Measurements from ENCODE around the gene SFXN3.

The SFXN3 gene

GRCh38 chr10:101046332-101047238, 15.6 kb downstream of the SFXN3 start:
- Histone ChIP-seq H3K9me3 (ENCODE audit: low read length) (no peaks in the 10 kb centered on the region), H3F3A (ENCODE audit: insufficient read depth, low read length) (no peaks in the 10 kb centered on the region), H3K9ac (ENCODE audit: low read length) (no peak overlapping the region), H3K9me2 (ENCODE audit: low read depth, low read length) (no peaks in the 10 kb centered on the region), H4K20me1 (ENCODE audit: insufficient read depth, low read length) (no peaks in the 10 kb centered on the region), H3K4me1 (ENCODE audit: insufficient read depth, low read length, severe bottlenecking) (peaks cover 21% of the 10 kb centered on the region), H3K27ac (ENCODE audit: low read depth, low read length, poor library complexity, severe bottlenecking) (no peak overlapping the region), H3K79me2 (ENCODE audit: insufficient read depth, low read length) (no peaks in the 10 kb centered on the region), H2AFZ (ENCODE audit: low read length) (no peak overlapping the region), H3K4me3 (ENCODE audit: low read depth, low read length, poor library complexity, severe bottlenecking) (no peak overlapping the region), H3K4me2 (ENCODE audit: low read length) (no peak overlapping the region), H3K27me3 (ENCODE audit: insufficient read depth, low read length) (no peaks in the 10 kb centered on the region), H3K36me3 (ENCODE audit: insufficient read depth, low read length) (no peaks in the 10 kb centered on the region)
- no peak for TF ChIP-seq EZH2 (IDR thresholded peaks at IDR 0.05; ENCODE audit: borderline replicate concordance, low read length)
- no peak for TF ChIP-seq CTCF (IDR thresholded peaks at IDR 0.05; ENCODE audit: low read length)

- Histone ChIP-seq H3K36me3 (ENCODE audit: insufficient read depth, low read length) (no peaks in the 10 kb centered on the region), H3K27ac (ENCODE audit: low read depth, low read length, poor library complexity, severe bottlenecking) (no peak overlapping the region), H3K4me2 (ENCODE audit: low read length) (no peak overlapping the region), H3K79me2 (ENCODE audit: insufficient read depth, low read length) (no peaks in the 10 kb centered on the region), H3F3A (ENCODE audit: insufficient read depth, low read length) (no peaks in the 10 kb centered on the region), H2AFZ (ENCODE audit: low read length) (no peak overlapping the region), H4K20me1 (ENCODE audit: insufficient read depth, low read length) (no peaks in the 10 kb centered on the region), H3K4me3 (ENCODE audit: low read depth, low read length, poor library complexity, severe bottlenecking) (no peak overlapping the region), H3K9ac (ENCODE audit: low read length) (no peak overlapping the region), H3K27me3 (ENCODE audit: insufficient read depth, low read length) (no peaks in the 10 kb centered on the region), H3K4me1 (ENCODE audit: insufficient read depth, low read length, severe bottlenecking) (peaks cover 19% of the 10 kb centered on the region), H3K9me2 (ENCODE audit: low read depth, low read length) (no peaks in the 10 kb centered on the region), H3K9me3 (ENCODE audit: low read length) (no peaks in the 10 kb centered on the region)
- TF ChIP-seq CTCF (IDR thresholded peaks at IDR 0.05; ENCODE audit: low read length) (no peak), EZH2 (IDR thresholded peaks at IDR 0.05; ENCODE audit: borderline replicate concordance, low read length) (no peak)
These were observed 16.2 kb downstream of the SFXN3 start for GRCh38 chr10:101047268-101047667.

- Histone ChIP-seq H3K4me1 (ENCODE audit: insufficient read depth, low read length, severe bottlenecking) (peaks cover 10% of the 10 kb centered on the region), H3K79me2 (ENCODE audit: insufficient read depth, low read length) (no peaks in the 10 kb centered on the region), H4K20me1 (ENCODE audit: insufficient read depth, low read length) (no peaks in the 10 kb centered on the region), H2AFZ (ENCODE audit: low read length) (no peak overlapping the region), H3K4me3 (ENCODE audit: low read depth, low read length, poor library complexity, severe bottlenecking) (no peak overlapping the region), H3K9ac (ENCODE audit: low read length) (no peak overlapping the region), H3K9me2 (ENCODE audit: low read depth, low read length) (no peaks in the 10 kb centered on the region), H3K27ac (ENCODE audit: low read depth, low read length, poor library complexity, severe bottlenecking) (no peak overlapping the region), H3K36me3 (ENCODE audit: insufficient read depth, low read length) (no peaks in the 10 kb centered on the region), H3K27me3 (ENCODE audit: insufficient read depth, low read length) (no peaks in the 10 kb centered on the region), H3K9me3 (ENCODE audit: low read length) (no peaks in the 10 kb centered on the region), H3K4me2 (ENCODE audit: low read length) (no peak overlapping the region), H3F3A (ENCODE audit: insufficient read depth, low read length) (no peaks in the 10 kb centered on the region)
- TF ChIP-seq EZH2 (IDR thresholded peaks at IDR 0.05; ENCODE audit: borderline replicate concordance, low read length) (no peak), CTCF (IDR thresholded peaks at IDR 0.05; ENCODE audit: low read length) (no peak)
These were observed 17.2 kb downstream of the SFXN3 start for GRCh38 chr10:101047961-101048892.

All from OCI-LY1 (cell line).